Chondrocyte (in vitro differentiated cells): ENCODE results near the gene BMP8B. TPM values are rescaled to one million over a fixed set of nuclear protein-coding genes. Genes with fewer than 3 reads are reported as not detected.
"Not testable (repeated sequence)": the region's sequence is repeated elsewhere in the genome, so short reads cannot be mapped to it uniquely, and the experiment has no call there.

ENCODE experiments used
- DNase-seq: peaks from one replicate; pipeline ENCODE4 v3.0.0; 2021; ENCODE audit warnings: mixed read lengths, low spot score
- H3K27ac Mint-ChIP-seq: one replicate; pipeline ENCODE4 v1.8.0; 2021; ENCODE audit warnings: mild to moderate bottlenecking, moderate library complexity, mixed read lengths; ENCODE audit not compliant: unreplicated experiment
- H3K27me3 Mint-ChIP-seq: 2 replicates; pipeline ENCODE4 v1.8.0; 2021; ENCODE audit warnings: low read depth, mixed read lengths
- H3K36me3 Mint-ChIP-seq: 2 replicates; pipeline ENCODE4 v1.8.0; 2021; ENCODE audit warnings: low read depth, mixed read lengths
- H3K4me1 Mint-ChIP-seq: 2 replicates; pipeline ENCODE4 v1.8.0; 2021; ENCODE audit warnings: low read depth, mild to moderate bottlenecking, mixed read lengths
- H3K4me3 Mint-ChIP-seq: one replicate; pipeline ENCODE4 v1.8.0; 2021; ENCODE audit warnings: mild to moderate bottlenecking, moderate library complexity, mixed read lengths; ENCODE audit not compliant: unreplicated experiment
- H3K9me3 Mint-ChIP-seq: 2 replicates; pipeline ENCODE4 v1.8.0; 2021; ENCODE audit warnings: low read depth, mixed read lengths
- total RNA-seq: library from RNA; stranded (reverse); gene quantifications from 3 replicates; pipeline ENCODE4 v1.2.1, GENCODE V29; 2021
- TF ChIP-seq, protein P1 (sequence below): fragments of 200-600 bp; sonication (generic); IDR thresholded peaks from 2 replicates; pipeline ENCODE4 v1.5.0; 2021; ENCODE audit warnings: antibody characterized with exemption, mild to moderate bottlenecking, moderate library complexity

Gene BMP8B
- total RNA-seq, 1 donor from 2014 or later = 0.25 TPM

DNA sequence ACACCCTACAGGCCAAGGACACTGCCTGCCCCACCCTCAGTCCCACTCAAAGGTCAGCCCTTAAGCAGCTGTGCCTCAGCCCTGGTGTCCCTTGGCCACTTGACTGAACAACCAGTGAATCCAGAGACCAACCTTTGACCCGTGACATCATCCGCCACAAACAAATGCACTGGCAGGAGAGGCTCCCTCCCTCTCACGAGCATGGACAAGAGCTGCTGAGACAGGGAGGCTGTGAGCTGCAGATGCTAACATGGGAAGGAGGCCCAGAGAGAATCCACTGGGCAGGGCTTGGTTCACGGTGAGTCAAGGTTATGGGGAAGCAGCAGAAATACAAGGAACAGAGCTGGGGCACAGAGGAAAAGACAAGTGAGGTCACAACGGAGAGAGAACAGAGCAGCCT lies 22.2 kb downstream of the BMP8B start:
- not testable (repeated sequence) for H3K27ac Mint-ChIP-seq, H3K4me1 Mint-ChIP-seq, H3K27me3 Mint-ChIP-seq, H3K9me3 Mint-ChIP-seq, H3K4me3 Mint-ChIP-seq, DNase-seq, H3K36me3 Mint-ChIP-seq

DNA sequence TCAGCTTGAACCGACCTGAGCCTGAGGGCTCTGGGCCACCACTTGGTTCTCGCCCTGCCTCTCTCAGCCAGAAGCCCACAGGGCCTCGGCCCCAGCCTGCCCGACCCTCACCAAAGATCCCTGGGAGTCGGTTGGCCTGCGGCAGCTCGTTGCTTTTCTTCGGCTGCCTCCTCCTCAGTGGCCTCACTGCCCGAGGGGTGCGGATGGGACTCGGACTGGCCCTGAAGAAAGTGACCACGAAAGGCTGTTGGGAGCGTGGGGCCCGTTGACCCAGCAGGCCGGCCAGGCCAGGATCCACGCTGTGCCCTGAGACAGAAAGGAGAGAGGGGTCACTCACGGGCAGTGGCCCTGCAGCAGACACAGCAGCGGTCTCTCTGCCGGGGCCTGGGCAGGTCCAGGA lies 24.2 kb downstream of the BMP8B start:
- DNase-seq, H3K27ac Mint-ChIP-seq, H3K4me1 Mint-ChIP-seq, H3K9me3 Mint-ChIP-seq, H3K36me3 Mint-ChIP-seq, H3K27me3 Mint-ChIP-seq, H3K4me3 Mint-ChIP-seq: not testable (repeated sequence)

DNA sequence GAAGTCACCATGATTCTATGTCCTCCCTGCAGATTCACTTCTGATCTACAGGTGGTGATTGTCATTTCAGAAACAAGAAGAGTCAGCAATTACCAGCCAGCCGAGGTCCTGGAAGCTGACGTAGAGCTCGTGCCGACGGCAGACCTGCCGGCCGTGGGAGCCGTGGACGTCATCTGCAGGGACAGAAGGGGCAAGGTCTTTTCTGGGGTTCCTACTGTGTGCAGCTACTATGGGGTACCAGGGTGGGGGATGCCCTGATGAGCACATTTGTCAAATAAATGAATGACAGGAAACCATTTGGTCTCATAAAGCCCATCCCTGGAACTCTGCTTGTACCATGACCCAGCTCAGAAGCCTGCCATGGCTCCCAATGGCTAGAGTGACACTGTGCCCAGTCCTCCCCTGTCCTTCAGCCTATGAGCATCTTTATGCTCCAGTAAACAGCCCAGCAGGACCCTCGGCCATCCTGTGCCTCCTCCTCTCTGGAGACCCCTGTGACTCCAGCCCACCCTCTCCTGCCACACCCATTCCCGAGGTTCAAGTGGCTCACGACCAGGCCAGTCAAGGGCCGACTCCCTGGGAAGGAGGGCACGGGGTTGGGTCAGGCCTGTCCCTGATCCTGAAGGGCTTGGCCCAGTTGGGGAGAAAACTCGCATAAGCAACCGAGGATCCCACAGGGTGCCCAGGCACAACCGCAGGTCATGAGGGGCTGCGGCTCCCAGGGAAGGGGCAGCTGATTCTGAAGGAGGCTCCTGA lies 24.9 kb downstream of the BMP8B start:
- H3K4me3 Mint-ChIP-seq, H3K4me1 Mint-ChIP-seq, H3K9me3 Mint-ChIP-seq, H3K27me3 Mint-ChIP-seq, H3K36me3 Mint-ChIP-seq, DNase-seq, H3K27ac Mint-ChIP-seq: not testable (repeated sequence)

DNA sequence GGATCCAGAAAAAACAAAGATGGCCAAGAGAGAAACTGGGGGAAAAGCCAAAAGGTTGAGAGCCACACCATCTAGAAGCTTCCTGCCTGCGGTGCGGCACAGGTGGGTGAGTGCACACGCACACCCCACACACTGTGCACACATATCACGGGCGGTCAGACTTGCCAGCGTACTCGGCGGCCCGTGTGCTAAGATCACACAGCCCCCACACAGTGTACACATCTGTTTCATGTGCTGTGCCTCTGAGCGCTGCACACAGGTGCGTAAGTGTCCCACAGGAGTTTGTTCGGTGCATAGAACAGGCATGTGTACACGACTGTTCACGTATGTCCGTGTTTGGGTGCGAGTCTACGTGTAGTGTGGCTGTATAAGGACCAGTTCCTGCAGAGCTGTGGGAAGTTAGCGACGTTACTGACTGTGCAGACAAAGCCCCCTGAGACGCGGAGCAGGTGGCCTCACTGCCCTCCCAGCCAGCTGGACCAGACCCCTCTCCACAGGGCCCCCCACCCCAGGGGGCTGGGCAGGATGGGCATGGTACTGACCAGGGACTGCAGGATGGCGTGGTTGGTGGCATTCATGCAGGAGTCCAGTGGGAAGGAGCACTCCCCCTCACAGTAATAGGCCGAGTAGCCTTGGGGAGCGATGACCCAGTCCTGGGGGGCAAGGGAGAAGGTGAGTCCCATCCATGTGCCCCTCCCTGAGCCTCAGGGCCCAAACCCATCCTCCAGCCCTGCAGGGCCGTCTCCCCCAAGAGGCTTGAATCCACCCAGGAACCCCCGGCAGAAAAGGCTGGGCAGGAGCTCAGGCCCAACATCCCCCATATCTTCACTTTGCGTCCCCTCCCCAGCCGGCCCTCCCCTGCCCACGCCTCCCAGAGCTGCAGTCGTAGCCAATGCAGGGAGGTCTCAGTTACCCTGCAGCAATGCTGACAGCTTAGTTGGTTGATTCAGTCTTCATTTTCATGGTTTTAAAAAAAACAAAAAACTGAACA lies 25.8 kb downstream of the BMP8B start:
- Mint-ChIP-seq H3K27ac (no peak overlapping the region), H3K4me1 (no peaks in the 10 kb centered on the region), H3K36me3 (peaks cover 4% of the 10 kb centered on the region), H3K27me3 (no peaks in the 10 kb centered on the region), H3K4me3 (no peak overlapping the region), H3K9me3 (no peaks in the 10 kb centered on the region)
- TF ChIP-seq, protein P1, sequence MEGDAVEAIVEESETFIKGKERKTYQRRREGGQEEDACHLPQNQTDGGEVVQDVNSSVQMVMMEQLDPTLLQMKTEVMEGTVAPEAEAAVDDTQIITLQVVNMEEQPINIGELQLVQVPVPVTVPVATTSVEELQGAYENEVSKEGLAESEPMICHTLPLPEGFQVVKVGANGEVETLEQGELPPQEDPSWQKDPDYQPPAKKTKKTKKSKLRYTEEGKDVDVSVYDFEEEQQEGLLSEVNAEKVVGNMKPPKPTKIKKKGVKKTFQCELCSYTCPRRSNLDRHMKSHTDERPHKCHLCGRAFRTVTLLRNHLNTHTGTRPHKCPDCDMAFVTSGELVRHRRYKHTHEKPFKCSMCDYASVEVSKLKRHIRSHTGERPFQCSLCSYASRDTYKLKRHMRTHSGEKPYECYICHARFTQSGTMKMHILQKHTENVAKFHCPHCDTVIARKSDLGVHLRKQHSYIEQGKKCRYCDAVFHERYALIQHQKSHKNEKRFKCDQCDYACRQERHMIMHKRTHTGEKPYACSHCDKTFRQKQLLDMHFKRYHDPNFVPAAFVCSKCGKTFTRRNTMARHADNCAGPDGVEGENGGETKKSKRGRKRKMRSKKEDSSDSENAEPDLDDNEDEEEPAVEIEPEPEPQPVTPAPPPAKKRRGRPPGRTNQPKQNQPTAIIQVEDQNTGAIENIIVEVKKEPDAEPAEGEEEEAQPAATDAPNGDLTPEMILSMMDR = no peak
- DNase-seq = no peak

DNA sequence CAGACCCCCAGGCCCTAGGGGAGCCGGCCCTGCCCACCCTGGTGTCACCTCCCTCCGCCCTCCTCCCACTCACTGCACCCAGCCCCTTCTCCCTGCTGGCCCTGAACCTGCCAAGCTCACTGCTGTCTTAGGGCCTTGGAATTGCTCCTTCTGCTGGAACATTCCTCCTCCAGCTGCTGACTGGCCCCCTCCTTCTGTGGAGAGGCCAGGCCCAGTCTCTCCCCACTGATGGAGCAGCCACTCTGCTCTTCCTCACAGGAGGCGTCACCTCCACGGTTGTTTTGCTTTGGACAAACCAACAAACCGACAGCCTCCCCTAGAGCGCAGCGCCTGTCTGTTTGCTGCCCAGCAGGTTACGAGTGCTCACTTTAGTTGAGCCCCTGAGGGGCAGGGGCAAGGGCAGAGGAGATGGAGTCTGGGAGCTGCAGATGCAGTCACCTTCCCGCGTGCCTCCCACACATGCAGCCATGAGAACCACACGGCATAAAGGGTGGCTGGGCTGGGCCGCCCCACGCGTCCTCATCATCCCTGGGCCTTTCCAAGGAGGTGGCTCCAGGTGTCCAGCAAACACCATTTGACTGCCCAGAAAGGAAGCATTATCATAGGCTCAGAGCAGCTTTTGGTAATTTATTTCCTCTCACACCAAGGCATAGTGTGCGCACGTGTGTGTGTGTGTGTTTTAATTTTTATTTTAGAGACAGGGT lies 27.0 kb downstream of the BMP8B start:
- H3K4me3 Mint-ChIP-seq = no peak overlapping the region
- H3K4me1 Mint-ChIP-seq = no peaks in the 10 kb centered on the region
- no peak for DNase-seq
- H3K27me3 Mint-ChIP-seq = no peaks in the 10 kb centered on the region
- TF ChIP-seq, protein P1 = no peak
- H3K9me3 Mint-ChIP-seq = no peaks in the 10 kb centered on the region
- no peak overlapping the region for H3K27ac Mint-ChIP-seq
- H3K36me3 Mint-ChIP-seq = peaks cover 10% of the 10 kb centered on the region

DNA sequence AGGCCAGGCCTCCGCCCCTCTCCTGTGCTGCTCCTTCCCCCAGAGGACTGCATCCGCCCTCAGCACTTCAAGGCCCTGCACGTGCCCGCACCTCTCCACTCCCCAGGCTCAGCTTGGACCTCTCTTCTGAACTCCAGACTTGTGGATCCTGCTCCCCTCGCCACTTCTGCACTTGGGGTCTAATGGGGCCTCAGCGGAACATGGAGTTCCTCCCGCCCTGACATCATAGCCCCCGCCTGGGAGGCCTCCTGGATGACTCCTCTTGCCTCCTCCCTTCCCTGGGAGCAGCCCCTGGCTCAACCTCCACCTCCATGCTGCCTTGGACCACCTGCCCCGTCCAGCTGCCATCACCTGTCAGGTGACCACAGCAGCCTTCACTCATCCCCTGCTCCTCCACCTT lies 27.6 kb downstream of the BMP8B start:
- no peak overlapping the region for H3K27ac Mint-ChIP-seq
- H3K9me3 Mint-ChIP-seq = no peaks in the 10 kb centered on the region
- H3K4me3 Mint-ChIP-seq = no peak overlapping the region
- TF ChIP-seq, protein P1 = no peak
- H3K4me1 Mint-ChIP-seq = no peaks in the 10 kb centered on the region
- DNase-seq = no peak
- H3K36me3 Mint-ChIP-seq = peaks cover 14% of the 10 kb centered on the region
- no peaks in the 10 kb centered on the region for H3K27me3 Mint-ChIP-seq
